ENCODE results near the gene PRR5. TPM values are rescaled to one million over a fixed set of nuclear protein-coding genes. Genes with fewer than 3 reads are reported as not detected.
"Not testable (repeated sequence)": the region's sequence is repeated elsewhere in the genome, so short reads cannot be mapped to it uniquely, and the experiment has no call there.

PRR5 gene
- total RNA-seq, 1 donor from 2014 or later, result 17.5 TPM

GRCh38 chr22:44739024-44739423 lies 37.0 kb downstream of the PRR5 start:
- peaks cover 2% of the 10 kb centered on the region for H3K4me1 Mint-ChIP-seq (ENCODE audit: low read depth, unreplicated experiment)
- no peak overlapping the region for H3K4me3 Mint-ChIP-seq (ENCODE audit: unreplicated experiment)
- TF ChIP-seq, protein P1, sequence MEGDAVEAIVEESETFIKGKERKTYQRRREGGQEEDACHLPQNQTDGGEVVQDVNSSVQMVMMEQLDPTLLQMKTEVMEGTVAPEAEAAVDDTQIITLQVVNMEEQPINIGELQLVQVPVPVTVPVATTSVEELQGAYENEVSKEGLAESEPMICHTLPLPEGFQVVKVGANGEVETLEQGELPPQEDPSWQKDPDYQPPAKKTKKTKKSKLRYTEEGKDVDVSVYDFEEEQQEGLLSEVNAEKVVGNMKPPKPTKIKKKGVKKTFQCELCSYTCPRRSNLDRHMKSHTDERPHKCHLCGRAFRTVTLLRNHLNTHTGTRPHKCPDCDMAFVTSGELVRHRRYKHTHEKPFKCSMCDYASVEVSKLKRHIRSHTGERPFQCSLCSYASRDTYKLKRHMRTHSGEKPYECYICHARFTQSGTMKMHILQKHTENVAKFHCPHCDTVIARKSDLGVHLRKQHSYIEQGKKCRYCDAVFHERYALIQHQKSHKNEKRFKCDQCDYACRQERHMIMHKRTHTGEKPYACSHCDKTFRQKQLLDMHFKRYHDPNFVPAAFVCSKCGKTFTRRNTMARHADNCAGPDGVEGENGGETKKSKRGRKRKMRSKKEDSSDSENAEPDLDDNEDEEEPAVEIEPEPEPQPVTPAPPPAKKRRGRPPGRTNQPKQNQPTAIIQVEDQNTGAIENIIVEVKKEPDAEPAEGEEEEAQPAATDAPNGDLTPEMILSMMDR (IDR thresholded peaks at IDR 0.05; ENCODE audit: partially characterized antibody, unreplicated experiment), result no peak
- DNase-seq, result no peak
- H3K27ac Mint-ChIP-seq (ENCODE audit: unreplicated experiment), result no peak overlapping the region
- H3K9me3 Mint-ChIP-seq (ENCODE audit: unreplicated experiment), result peaks cover 2% of the 10 kb centered on the region
- no peaks in the 10 kb centered on the region for H3K36me3 Mint-ChIP-seq (ENCODE audit: unreplicated experiment)
- H3K27me3 Mint-ChIP-seq (ENCODE audit: unreplicated experiment), result peaks cover 4% of the 10 kb centered on the region

DNA sequence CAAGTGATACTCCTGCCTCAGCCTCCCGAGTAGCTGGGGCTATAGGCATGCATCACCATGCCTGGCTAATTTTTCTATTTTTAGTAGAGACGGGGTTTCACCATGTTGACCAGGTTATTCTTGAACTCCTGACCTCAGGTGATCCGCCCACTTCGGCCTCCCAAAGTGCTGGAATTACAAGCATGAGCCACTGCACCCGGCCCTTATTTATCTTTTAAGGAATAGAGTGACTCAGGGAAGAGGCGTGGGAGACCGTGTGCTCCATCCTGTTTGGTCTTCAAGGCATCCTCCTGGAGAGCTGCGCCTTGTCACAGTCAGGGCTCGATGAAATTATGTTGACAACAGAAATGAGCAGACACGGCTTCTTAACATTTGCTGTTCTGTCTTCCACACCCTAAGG lies 37.7 kb downstream of the PRR5 start:
- not testable (repeated sequence) for H3K9me3 Mint-ChIP-seq (ENCODE audit: unreplicated experiment); H3K27ac Mint-ChIP-seq (ENCODE audit: unreplicated experiment); H3K4me1 Mint-ChIP-seq (ENCODE audit: low read depth, unreplicated experiment); H3K27me3 Mint-ChIP-seq (ENCODE audit: unreplicated experiment); H3K4me3 Mint-ChIP-seq (ENCODE audit: unreplicated experiment); H3K36me3 Mint-ChIP-seq (ENCODE audit: unreplicated experiment); DNase-seq

- TF ChIP-seq, protein P1 (IDR thresholded peaks at IDR 0.05; ENCODE audit: partially characterized antibody, unreplicated experiment), result no peak
- no peak overlapping the region for H3K4me3 Mint-ChIP-seq (ENCODE audit: unreplicated experiment)
- no peak for DNase-seq
- H3K36me3 Mint-ChIP-seq (ENCODE audit: unreplicated experiment), result no peaks in the 10 kb centered on the region
- peaks cover 2% of the 10 kb centered on the region for H3K9me3 Mint-ChIP-seq (ENCODE audit: unreplicated experiment)
- H3K27ac Mint-ChIP-seq (ENCODE audit: unreplicated experiment), result no peak overlapping the region
- peaks cover 11% of the 10 kb centered on the region for H3K27me3 Mint-ChIP-seq (ENCODE audit: unreplicated experiment)
- H3K4me1 Mint-ChIP-seq (ENCODE audit: low read depth, unreplicated experiment), result peaks cover 2% of the 10 kb centered on the region
Observed at GRCh38 chr22:44740307-44740706, 38.3 kb downstream of the PRR5 start.

DNA sequence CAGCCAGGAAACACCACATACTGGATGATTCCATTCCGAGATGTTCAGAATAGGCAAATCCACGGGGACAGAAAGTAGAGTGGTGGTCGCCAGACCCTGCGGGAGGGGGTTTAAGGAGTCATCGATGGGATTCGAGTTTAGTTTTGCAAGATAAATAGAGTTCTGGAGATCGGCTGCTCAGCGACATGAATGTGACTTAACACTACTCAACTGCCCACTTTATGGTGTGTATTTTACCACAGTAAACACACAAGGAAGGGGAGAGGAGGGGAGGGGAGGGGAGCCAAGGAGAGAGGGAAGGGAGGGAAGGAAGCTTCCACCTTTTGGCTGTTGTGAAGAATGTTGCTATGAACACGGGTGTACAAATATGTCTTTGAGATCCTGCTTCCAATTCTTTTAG lies 39.9 kb downstream of the PRR5 start:
- Mint-ChIP-seq H3K9me3 (ENCODE audit: unreplicated experiment) (peaks cover 2% of the 10 kb centered on the region), H3K36me3 (ENCODE audit: unreplicated experiment) (no peaks in the 10 kb centered on the region), H3K4me1 (ENCODE audit: low read depth, unreplicated experiment) (no peaks in the 10 kb centered on the region), H3K27ac (ENCODE audit: unreplicated experiment) (no peak overlapping the region), H3K27me3 (ENCODE audit: unreplicated experiment) (peaks cover 11% of the 10 kb centered on the region), H3K4me3 (ENCODE audit: unreplicated experiment) (no peak overlapping the region)
- TF ChIP-seq, protein P1 (IDR thresholded peaks at IDR 0.05; ENCODE audit: partially characterized antibody, unreplicated experiment), result no peak
- DNase-seq, result no peak

DNA sequence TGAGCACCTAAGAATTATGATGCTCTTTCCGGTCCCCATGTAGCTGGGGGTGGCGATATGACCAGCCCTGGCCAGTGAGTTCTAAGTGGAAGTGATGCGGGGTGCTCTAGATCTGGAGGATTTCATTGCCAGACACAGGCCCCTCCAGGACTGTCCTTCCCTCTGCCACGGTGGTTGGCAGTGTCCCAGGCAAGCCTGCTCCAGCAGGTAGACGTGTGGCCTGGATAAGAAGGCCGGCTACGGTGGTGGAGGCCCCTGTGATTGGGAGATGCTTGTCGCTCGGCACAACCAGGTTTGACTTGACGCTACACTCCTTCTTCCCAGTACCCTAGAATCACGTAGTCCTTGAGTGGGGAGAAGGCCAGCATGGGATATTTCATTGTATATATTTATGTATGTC lies 41.2 kb downstream of the PRR5 start:
- H3K27me3 Mint-ChIP-seq (ENCODE audit: unreplicated experiment), result peaks cover 11% of the 10 kb centered on the region
- H3K9me3 Mint-ChIP-seq (ENCODE audit: unreplicated experiment), result peaks cover 2% of the 10 kb centered on the region
- DNase-seq, result no peak
- TF ChIP-seq, protein P1 (IDR thresholded peaks at IDR 0.05; ENCODE audit: partially characterized antibody, unreplicated experiment), result no peak
- no peak overlapping the region for H3K4me3 Mint-ChIP-seq (ENCODE audit: unreplicated experiment)
- no peaks in the 10 kb centered on the region for H3K36me3 Mint-ChIP-seq (ENCODE audit: unreplicated experiment)
- no peak overlapping the region for H3K27ac Mint-ChIP-seq (ENCODE audit: unreplicated experiment)
- no peaks in the 10 kb centered on the region for H3K4me1 Mint-ChIP-seq (ENCODE audit: low read depth, unreplicated experiment)

DNA sequence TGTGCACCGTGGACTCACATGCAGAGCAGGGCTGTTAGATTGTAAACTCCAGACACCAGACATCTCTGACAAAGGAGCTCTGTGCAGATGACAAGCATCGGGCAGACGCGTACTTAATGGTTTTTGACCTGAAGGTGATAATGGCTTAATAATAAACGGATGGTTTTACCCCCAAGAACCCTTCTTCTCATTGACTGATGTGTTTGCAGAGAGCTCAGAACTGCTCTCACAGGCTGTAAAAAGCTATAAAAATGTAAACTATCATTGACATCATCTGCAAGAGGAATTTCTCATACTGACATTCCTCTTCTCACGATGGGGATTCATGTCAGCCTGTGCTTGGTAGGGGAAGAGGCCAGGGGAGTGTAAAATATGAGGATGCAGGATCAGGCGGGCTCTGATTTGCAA lies 41.8 kb downstream of the PRR5 start:
- no peak overlapping the region for H3K4me3 Mint-ChIP-seq (ENCODE audit: unreplicated experiment)
- TF ChIP-seq, protein P1 (IDR thresholded peaks at IDR 0.05; ENCODE audit: partially characterized antibody, unreplicated experiment), result no peak
- DNase-seq, result no peak
- H3K27ac Mint-ChIP-seq (ENCODE audit: unreplicated experiment), result no peak overlapping the region
- peaks cover 9% of the 10 kb centered on the region for H3K27me3 Mint-ChIP-seq (ENCODE audit: unreplicated experiment)
- H3K9me3 Mint-ChIP-seq (ENCODE audit: unreplicated experiment), result peaks cover 2% of the 10 kb centered on the region
- H3K4me1 Mint-ChIP-seq (ENCODE audit: low read depth, unreplicated experiment), result no peaks in the 10 kb centered on the region
- no peaks in the 10 kb centered on the region for H3K36me3 Mint-ChIP-seq (ENCODE audit: unreplicated experiment)

All from glutamatergic neuron (in vitro differentiated cells).